NCI-H82 (cell line): ENCODE results near the gene HSD17B14.
A peak's percentile ranks its signal among the peaks of the same experiment; 100 is the strongest.

ENCODE experiments used
- DNase-seq: peaks from one replicate; lab custom pipeline; 2025; lab: John Stamatoyannopoulos, UW

Gene HSD17B14

GRCh38 chr19:48826606-48827020, 9.7 kb downstream of the HSD17B14 start:
- DNase-seq: no peak

GRCh38 chr19:48822514-48822913, 13.8 kb downstream of the HSD17B14 start:
- DNase-seq: no peak

- no peak for DNase-seq
Measured at GRCh38 chr19:48821633-48822032, 14.7 kb downstream of the HSD17B14 start.

GRCh38 chr19:48819366-48819816, 16.9 kb downstream of the HSD17B14 start:
- no peak for DNase-seq

GRCh38 chr19:48818234-48818820, 18.0 kb downstream of the HSD17B14 start:
- no peak for DNase-seq

- no peak for DNase-seq
Measured at GRCh38 chr19:48817585-48818124, 18.6 kb downstream of the HSD17B14 start.

- DNase-seq: peak; percentile 47
Measured at GRCh38 chr19:48815870-48816501, 20.3 kb downstream of the HSD17B14 start.

- DNase-seq: no peak
Measured at GRCh38 chr19:48814895-48815294, 21.4 kb downstream of the HSD17B14 start.

- DNase-seq: peak; percentile 43
Measured at GRCh38 chr19:48813123-48813913, 23.0 kb downstream of the HSD17B14 start.

GRCh38 chr19:48812094-48812929, 24.0 kb downstream of the HSD17B14 start:
- DNase-seq: peak; percentile 95

GRCh38 chr19:48810151-48810550, 26.1 kb downstream of the HSD17B14 start:
- no peak for DNase-seq

GRCh38 chr19:48807590-48808308, 28.5 kb downstream of the HSD17B14 start:
- DNase-seq: no peak

GRCh38 chr19:48806818-48807589, 29.3 kb downstream of the HSD17B14 start:
- DNase-seq: no peak

GRCh38 chr19:48806518-48806817, 29.8 kb downstream of the HSD17B14 start:
- DNase-seq: peak; percentile 83

- DNase-seq: no peak
Measured at GRCh38 chr19:48805452-48805851, 30.8 kb downstream of the HSD17B14 start.

GRCh38 chr19:48804496-48804895, 31.8 kb downstream of the HSD17B14 start:
- no peak for DNase-seq

GRCh38 chr19:48802623-48803022, 33.7 kb downstream of the HSD17B14 start:
- DNase-seq: no peak

GRCh38 chr19:48799358-48800300, 36.7 kb downstream of the HSD17B14 start:
- DNase-seq: no peak

- DNase-seq: no peak
Measured at GRCh38 chr19:48798937-48799336, 37.4 kb downstream of the HSD17B14 start.
